ENCODE measurements around the gene AQR. TPM values are rescaled to one million over a fixed set of nuclear protein-coding genes. Genes with fewer than 3 reads are reported as not detected.

AQR gene
- total RNA-seq, 1 experiment from 2014 or later = 54.4 TPM

DNA sequence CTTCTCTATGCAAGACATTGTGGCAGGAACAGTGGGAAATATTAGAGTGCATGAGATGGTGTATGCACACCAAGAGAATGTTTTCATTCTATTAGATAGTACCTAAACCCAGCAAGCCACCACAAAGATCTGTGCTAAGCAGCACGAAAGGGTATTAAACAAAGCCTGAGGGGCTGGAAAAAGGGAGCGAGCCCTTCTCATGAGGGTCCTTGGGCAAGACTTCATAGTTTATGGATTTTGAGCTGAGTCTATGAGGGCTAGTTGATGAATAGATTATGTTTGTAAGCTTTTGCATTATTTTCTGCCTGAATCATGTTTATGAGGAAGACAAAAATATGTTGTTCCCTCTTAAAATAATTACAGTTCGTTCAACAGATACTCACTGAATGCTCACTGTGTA, 164.8 kb downstream of the AQR start:
- H2AFZ ChIP-seq (ENCODE audit: low read length) = no peak overlapping the region
- no peaks in the 10 kb centered on the region for H3K79me1 ChIP-seq (ENCODE audit: insufficient read depth, low read depth, low read length, poor library complexity, severe bottlenecking)
- TF ChIP-seq, protein P1, sequence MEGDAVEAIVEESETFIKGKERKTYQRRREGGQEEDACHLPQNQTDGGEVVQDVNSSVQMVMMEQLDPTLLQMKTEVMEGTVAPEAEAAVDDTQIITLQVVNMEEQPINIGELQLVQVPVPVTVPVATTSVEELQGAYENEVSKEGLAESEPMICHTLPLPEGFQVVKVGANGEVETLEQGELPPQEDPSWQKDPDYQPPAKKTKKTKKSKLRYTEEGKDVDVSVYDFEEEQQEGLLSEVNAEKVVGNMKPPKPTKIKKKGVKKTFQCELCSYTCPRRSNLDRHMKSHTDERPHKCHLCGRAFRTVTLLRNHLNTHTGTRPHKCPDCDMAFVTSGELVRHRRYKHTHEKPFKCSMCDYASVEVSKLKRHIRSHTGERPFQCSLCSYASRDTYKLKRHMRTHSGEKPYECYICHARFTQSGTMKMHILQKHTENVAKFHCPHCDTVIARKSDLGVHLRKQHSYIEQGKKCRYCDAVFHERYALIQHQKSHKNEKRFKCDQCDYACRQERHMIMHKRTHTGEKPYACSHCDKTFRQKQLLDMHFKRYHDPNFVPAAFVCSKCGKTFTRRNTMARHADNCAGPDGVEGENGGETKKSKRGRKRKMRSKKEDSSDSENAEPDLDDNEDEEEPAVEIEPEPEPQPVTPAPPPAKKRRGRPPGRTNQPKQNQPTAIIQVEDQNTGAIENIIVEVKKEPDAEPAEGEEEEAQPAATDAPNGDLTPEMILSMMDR (conservative IDR thresholded peaks at IDR 0.05) = no peak
- no peak overlapping the region for H3K4me2 ChIP-seq (ENCODE audit: insufficient read depth, insufficient read length, low read length)
- H3K9ac ChIP-seq (ENCODE audit: extremely low read depth, insufficient read length, low read length) = no peak overlapping the region
- no peak overlapping the region for H2BK20ac ChIP-seq (ENCODE audit: low read depth, low read length, poor library complexity, severe bottlenecking)
- peaks cover 7% of the 10 kb centered on the region in 2 experiments for H3K4me1 Mint-ChIP-seq
- no peak overlapping the region for H2BK120ac ChIP-seq (ENCODE audit: low read depth, low read length, poor library complexity, severe bottlenecking)
- no peaks in the 10 kb centered on the region for H3K27me3 ChIP-seq (ENCODE audit: insufficient read depth, low read length)
- peaks cover 0 to 10% (median 3%) of the 10 kb centered on the region in 3 experiments; a peak in 4 of 7 replicates for H3K36me3 Mint-ChIP-seq (ENCODE audit: insufficient read depth in 1 of 3, low read depth in 3 of 3)
- H3K56ac ChIP-seq (ENCODE audit: insufficient read length, low read depth, low read length) = no peak overlapping the region
- no peak overlapping the region for H4K5ac ChIP-seq (ENCODE audit: insufficient read length, low read depth, low read length)
- no peak overlapping the region for H3K18ac ChIP-seq (ENCODE audit: insufficient read length, low read depth, low read length)
- DNase-seq = no peak
- H3K4ac ChIP-seq (ENCODE audit: low read depth, low read length) = no peak overlapping the region
- H3K79me2 ChIP-seq (ENCODE audit: insufficient read depth, low read length) = no peaks in the 10 kb centered on the region
- H3K27me3 Mint-ChIP-seq (ENCODE audit: low read depth) = no peaks in the 10 kb centered on the region; the same call in 1 of the 2 replicates
- H2BK15ac ChIP-seq (ENCODE audit: low read depth, low read length) = no peak overlapping the region
- H2BK12ac ChIP-seq (ENCODE audit: insufficient read length, low read depth, low read length) = no peak overlapping the region
- H4K8ac ChIP-seq (replicated peaks; ENCODE audit: insufficient read length, low read depth, low read length) = no peak overlapping the region
- peaks cover 2% of the 10 kb centered on the region; the same call in 1 of the 2 replicates for H3K4me1 ChIP-seq (ENCODE audit: insufficient read depth, low read length)
- H2BK5ac ChIP-seq (ENCODE audit: insufficient read length, low read length) = no peak overlapping the region
- H3K9me3 Mint-ChIP-seq = peaks cover 8 to 10% of the 10 kb centered on the region in 2 experiments
- no peak overlapping the region for H3K4me3 Mint-ChIP-seq
- H4K20me1 ChIP-seq (ENCODE audit: control insufficient read depth, insufficient read depth, insufficient read length) = no peaks in the 10 kb centered on the region
- no peak overlapping the region for H4K91ac ChIP-seq (ENCODE audit: insufficient read length, low read depth, low read length)
- H3K23me2 ChIP-seq (ENCODE audit: insufficient read length, low read depth, low read length, poor library complexity, severe bottlenecking) = peaks cover 2% of the 10 kb centered on the region
- no peak overlapping the region for H3K27ac ChIP-seq (ENCODE audit: insufficient read length, low read depth, low read length)
- H3T11ph ChIP-seq (ENCODE audit: low read length) = no peak overlapping the region
- no peak overlapping the region for H3K27ac Mint-ChIP-seq
- H2AK5ac ChIP-seq (ENCODE audit: insufficient read length, low read length) = no peak overlapping the region
- H3K23ac ChIP-seq (ENCODE audit: insufficient read length, low read depth, low read length) = no peak overlapping the region
- H3K14ac ChIP-seq (ENCODE audit: insufficient read depth, low read length) = no peak overlapping the region
- no CpG with 5 or more reads among the region's 3 CpGs for WGBS (ENCODE audit: extremely low coverage, insufficient read length, low lambda C conversion rate)
- H3K9me3 ChIP-seq (ENCODE audit: control insufficient read depth, low read depth, low read length) = no peaks in the 10 kb centered on the region
